GM12872 (cell line): ENCODE results near the gene RLF.

Experiments used
- CTCF ChIP-seq: IDR thresholded peaks from 3 replicates; pipeline ENCODE4 v1.5.1; 2011; ENCODE audit warnings: low read depth, mild to moderate bottlenecking, low read length, moderate library complexity; ENCODE audit not compliant: insufficient read depth

RLF gene

DNA sequence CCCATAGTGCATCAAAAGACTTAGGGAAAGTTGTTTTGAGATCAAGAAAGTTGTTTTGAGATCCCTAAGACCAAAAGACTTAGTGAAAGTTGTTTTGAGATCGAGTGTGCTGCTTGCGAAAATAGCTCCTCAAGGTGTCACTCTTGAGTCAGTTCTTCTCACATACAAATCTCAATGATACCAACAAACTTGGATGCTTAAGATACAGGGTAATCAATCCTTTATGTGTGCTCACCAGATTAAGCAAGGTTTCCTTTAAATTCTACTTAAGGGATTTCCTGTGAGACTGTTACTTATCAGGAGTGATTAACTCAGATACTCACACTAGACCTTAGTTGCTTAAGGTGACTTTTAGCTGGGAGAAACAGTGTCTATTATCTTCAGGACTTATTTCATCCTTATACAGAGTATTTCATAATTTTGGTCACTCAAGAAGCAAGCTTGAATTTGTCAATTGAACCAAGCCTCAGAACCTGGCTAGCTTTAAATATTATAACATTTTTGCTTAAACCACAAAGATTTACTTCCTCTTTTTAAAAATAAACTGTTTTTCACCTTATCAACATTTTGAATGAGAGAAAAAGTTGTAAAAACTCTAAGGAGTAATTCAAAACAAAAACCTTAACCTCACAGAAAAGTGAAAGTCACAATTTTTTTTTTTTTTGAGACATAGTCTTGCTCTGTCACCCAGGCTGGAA lies 8.0 kb upstream of the RLF start:
- peak; percentile 78 for TF ChIP-seq CTCF

GRCh38 chr1:40155135-40155534 lies 6.1 kb upstream of the RLF start:
- no peak for TF ChIP-seq CTCF

DNA sequence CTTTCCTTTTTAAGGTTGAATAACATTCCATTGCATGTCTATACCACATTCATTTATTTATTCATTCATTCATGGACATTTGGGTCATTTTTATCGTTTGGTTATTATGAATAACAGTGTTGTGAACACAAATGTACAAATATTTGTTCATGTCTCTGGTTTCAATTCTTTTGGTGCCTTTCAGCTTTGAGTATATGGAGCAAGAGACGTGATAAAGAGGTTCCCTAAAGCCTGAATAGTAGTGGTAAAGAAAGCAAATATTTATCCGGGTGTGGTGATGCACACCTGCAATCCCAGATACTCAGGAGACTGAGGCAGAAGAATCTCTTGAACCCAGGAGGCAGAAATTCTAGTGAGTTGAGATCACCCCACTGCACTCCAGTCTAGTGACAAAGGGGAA lies 5.3 kb upstream of the RLF start:
- TF ChIP-seq CTCF = no peak

DNA sequence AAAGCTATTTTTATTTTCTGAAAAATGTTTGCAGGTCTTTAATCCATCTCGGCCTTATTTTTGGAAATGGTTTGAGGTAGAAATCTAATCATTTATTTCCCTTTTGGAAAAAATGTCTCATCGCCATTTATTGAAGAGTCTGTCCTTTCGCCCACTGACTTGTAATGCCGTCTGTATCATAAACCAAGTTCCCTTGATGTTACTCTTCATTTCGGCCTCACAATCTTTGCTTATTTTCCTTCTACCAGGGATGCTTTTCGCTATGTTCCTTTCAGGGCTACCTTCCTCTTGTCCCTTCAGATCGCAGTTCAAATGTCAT lies 422 bp upstream of the RLF start:
- TF ChIP-seq CTCF = no peak

DNA sequence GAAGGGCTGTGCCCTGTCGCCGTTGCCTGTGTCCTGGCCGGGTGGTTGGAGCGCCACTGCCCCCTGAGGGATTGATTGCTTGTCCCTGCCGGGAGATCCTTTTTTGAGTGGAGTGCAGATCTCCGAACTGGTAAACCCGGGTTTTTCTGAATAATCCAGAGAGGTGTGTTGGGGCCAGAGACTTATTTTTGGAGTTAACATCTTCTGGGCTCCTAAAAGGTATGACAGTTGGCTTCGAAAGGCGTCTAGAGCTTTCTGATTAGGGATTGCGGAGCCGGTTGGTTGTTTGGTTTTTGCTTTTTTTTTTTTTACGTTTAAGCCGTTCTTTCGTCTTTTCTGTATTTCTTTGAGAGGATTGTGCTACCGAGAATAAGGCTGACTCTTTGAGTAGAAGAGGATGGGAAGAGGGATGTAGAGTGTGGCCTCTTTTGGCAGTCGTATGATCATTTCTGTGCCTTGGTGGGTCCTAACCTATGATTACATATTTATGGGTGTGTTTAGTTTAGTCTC lies 756 bp downstream of the RLF start:
- 0 out of 3 replicates have a peak, but pooled peaks have one; percentile 15 for TF ChIP-seq CTCF

DNA sequence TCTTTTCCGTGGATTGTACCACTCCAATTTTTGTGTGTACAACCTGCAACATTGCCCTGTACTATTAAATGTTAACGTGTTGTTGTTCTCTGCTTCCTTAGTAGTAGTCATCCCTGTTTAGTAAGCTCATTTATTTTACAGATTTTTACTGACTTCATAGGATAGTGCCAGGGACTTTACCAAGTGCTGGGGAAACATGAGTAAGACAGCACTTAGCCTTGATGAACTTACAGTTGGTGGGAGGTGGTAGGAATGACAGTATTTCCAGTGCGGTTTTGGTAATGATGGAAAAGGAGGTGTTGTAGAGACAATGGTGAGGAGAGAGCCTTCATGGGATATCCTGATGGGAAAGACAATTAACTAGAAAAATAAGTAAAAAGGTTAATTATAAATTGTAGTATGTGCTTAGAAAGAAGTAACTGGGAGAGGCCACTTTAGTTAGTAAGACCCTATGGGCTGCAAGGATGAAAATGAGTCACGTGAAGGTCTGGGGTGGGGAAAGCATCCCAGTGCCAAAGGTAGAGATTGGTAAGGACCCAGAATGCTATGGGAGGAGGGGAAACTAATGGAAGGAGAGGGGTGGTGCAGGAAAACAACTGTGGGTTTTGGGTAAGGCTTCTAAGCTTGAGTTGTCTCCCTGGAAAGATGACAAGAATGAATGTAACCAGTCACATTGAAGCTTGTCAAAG lies 1.7 kb downstream of the RLF start:
- no peak for TF ChIP-seq CTCF

GRCh38 chr1:40167317-40167716 lies 6.1 kb downstream of the RLF start:
- peak; percentile 39; the same call in 2 of the 3 replicates for TF ChIP-seq CTCF
